HG03565 (cell line): ENCODE results near the gene HPGDS.
"Not testable (repeated sequence)": the region's sequence is repeated elsewhere in the genome, so short reads cannot be mapped to it uniquely, and the experiment has no call there.

ENCODE experiments used
- ATAC-seq: cut with Tn5 transposase; IDR thresholded peaks from one replicate; pipeline ENCODE4 v1.9.1; 2021; ENCODE audit warnings: mild to moderate bottlenecking, moderate library complexity; ENCODE audit not compliant: unreplicated experiment

Gene HPGDS

DNA sequence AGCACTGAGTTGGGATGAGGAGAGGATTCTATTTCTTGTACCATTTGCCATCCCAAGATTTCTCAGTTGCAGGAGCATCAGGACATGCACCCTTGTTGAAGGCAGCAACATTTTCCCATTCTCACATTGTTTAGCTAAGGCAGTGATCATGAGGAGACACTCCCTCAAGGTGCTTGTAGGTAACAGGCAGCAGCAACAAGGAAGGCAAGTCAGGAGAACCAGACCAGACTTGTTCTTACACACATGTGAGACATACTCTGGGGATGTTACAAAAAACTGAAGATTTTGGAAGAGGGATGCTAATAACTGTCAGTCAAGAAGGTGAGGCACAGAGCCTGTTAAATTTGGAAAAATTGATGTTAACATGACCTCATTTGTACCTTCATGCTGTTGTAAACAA is 15.5 kb upstream of the HPGDS start:
- ATAC-seq, result no peak

DNA sequence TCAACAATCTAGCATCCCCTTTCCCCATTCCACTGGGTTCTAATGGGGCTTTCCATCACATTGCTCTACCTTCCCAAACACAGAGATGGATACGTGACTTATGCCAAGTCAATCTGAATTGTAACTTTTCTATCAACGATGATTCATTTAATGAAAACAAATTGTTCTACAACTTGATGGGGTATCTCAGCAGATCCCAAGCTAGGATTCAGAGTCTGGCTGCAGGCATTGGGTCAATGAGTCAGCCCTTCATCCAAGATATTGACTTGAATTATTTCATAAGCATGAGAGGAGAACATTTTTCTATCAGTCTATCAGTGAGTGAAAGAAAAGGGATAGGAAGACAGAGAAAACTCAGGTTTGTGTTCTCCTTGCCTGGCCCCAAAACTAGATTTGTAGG is 15.0 kb upstream of the HPGDS start:
- ATAC-seq, result no peak

DNA sequence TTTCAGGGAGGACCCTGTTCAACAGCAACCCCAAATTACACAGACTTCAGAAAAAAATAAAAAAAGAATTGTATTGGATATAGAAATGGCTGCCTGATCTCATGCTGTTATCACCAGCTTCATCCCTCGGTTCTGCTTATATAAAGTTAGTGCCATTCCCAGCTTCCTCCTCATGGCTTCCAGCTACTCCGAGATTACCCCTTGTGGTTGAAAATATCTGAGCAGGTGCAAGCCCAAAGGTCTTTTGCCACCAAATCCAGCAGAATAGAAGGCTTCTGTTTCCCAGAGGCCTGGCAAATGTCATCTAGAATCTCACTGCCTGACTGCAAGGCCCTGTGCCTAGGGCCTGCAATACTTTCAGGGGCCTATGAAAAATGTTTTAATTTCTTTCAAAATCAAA is 13.8 kb upstream of the HPGDS start:
- ATAC-seq, result no peak

DNA sequence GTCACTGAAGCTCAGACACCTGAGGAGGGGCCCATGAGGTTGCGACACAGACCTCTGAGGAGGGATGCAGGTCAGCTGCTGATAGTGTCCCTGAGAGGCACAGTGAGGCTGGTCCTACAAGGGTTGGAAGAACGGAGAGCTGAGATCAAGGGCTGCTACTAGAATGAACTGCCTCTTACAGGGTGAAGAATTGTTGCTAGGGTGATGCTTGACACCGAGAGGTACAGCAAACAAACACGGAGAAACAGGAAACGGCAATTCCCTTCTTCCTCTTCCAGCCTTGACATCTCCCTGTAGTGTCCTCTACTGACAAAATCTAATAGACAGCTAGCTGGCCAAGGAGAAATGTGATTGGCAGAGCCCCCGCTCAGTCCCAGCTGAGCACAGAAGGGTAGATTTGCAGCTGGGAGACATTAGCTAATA is 11.8 kb upstream of the HPGDS start:
- no peak for ATAC-seq

DNA sequence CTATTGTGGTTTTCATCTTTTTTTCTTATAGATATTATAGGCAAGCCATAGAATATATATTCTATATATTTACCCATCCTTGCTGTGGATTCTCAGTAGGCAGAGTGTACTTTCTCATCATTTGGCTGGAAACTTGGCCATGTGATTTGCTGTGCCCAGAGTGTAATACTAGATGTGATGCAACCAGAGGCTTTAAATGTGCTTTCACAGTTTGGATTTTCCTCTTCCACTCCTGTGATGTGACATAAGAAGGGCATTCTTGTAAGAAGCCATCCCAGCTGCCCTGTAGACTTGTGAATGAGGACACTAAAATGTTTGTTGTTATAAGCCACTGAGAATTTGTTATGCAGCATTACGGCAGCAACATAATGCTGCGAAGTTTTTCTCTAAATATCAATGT is 10.4 kb upstream of the HPGDS start:
- no peak for ATAC-seq

- ATAC-seq, result no peak
Measured at GRCh38 chr4:94352163-94352562, 9.5 kb upstream of the HPGDS start.

DNA sequence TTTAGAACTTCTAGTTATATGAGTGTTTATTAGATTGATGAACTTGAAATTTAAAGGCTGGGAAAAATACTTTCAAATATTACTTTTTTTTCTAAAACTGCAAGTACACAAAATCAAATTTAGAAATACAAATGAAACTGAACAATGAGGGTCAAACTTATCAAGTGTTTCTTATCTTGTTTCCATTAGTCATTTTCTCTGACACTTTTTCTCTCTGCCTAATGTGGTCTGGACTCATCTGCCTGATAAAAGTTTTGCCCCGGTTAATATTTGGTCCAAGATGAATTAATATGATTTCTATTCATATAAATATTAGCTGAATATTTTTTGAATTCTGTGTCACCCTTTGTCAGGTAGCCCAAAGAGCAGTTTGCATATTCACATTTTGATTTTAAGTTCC is 8.7 kb upstream of the HPGDS start:
- ATAC-seq, result no peak

DNA sequence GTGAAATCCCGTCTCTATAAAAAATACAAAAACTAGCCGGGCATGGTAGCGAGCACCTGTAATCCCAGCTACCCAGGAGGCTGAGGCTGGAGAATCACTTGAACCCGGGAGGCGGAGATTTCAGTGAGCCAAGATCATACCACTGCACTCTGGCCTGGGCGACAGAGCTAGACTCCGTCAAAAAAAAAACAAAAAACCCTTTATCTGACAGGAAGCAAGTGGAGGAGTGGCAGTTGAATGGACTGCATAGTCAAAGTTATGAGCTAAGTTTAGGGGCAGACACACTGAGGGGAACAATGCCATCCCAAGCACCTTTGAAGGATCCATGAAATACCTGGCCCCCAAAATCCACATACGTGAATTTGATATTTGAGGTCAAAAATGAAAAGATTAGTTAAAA is 7.5 kb upstream of the HPGDS start:
- ATAC-seq, result no peak

DNA sequence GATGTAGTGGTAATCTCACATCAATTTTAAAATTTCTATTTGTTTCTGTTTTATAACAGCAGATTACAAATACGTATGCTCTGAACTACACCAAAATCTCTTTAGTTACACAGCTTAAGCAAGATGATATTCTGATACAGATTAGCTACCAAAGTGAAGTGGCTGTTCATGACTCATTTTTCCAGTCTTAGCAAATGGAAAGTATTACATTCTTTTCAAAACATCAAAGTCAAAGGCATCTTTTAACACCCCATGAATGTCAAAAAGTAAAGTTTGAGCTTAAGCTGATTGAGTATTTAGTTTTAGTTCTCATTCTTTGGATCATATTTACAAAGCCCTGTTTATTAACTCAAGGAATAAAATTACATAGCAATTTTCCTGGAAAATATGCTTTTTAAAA is 6.6 kb upstream of the HPGDS start:
- ATAC-seq, result no peak

DNA sequence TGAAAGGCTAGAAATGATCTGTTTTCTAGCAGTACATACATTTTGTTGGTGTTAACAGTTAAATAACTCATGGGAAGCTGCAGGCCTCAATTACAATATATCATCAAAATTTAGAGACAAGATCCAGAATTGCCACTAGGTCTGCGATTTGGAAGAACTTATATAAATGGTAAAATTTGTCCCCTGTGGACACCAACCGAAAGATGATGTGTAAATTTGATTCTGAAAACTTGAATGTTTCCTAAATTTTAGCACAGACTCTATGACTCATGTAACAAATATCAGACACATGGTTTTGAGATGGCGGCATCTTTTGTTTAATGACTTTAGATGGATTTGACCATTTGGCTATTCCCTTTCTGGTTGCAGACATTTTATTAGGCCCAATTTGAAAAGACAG is 6.0 kb upstream of the HPGDS start:
- ATAC-seq, result no peak

- ATAC-seq, result no peak
Measured at GRCh38 chr4:94346541-94346940, 3.9 kb upstream of the HPGDS start.

GRCh38 chr4:94345969-94346368 is 3.3 kb upstream of the HPGDS start:
- ATAC-seq, result no peak

- no peak for ATAC-seq
Measured at GRCh38 chr4:94345266-94345665, 2.6 kb upstream of the HPGDS start.

- ATAC-seq, result no peak
Measured at GRCh38 chr4:94344457-94344856, 1.8 kb upstream of the HPGDS start.

DNA sequence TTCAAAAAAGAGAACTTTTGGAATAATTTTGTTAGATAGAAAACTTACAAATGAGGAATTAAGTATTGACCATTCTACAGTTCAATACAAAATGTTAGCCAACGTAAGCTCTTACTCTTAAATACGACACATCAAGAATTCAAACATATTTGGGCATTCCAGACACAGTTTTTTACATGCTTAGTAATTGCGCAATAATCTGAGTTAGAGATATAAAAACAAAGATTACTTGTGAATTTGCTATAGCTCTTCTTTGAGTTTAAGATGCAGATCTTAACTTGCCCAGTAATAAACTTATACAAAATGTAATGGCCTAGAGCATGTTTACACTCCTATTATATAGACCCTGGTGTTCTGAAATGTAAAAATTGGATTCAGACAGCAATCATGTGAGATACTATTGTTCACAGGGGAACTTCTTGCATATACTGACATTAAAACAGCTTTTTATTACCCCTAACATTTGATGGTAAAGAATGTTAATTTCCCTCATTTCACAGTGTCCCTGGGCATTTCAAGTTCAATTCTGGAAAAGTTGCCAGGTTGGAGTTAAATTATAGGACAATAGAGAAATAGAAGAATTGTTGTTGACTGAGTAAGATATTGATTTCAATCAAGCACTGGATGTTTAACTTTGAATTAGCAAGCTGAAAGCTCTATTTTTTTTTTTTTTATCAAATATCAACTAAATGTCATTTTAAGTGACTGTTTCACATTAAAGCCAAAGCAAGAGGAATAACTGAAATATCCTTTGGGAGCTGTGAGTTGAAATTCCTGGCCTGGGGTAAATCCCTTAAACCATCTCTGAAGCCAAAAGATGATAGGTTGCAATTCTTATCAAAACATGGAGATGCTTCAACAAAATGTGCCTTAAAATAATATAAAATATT is 910 bp downstream of the HPGDS start:
- no peak for ATAC-seq

DNA sequence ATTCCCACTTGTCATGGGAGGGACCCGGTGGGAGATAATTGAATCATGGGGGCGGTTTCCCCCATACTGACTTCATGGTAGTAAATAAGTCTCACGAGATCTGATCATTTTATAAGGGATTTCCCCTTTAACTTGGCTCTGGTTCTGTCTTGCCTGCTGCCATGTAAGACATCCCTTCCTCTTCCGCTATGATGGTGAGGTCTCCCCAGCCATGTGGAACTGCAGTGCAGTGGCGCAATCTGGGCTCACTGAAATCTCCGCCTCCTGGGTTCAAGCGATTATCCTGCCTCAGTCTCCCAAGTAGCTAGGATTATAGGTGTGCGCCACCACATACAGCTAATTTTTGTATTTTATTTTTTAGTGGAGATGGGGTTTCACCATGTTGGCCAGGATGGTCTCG is 2.9 kb downstream of the HPGDS start:
- no peak for ATAC-seq

- peak; percentile 90 for ATAC-seq
Measured at GRCh38 chr4:94338681-94339351, 3.8 kb downstream of the HPGDS start.

DNA sequence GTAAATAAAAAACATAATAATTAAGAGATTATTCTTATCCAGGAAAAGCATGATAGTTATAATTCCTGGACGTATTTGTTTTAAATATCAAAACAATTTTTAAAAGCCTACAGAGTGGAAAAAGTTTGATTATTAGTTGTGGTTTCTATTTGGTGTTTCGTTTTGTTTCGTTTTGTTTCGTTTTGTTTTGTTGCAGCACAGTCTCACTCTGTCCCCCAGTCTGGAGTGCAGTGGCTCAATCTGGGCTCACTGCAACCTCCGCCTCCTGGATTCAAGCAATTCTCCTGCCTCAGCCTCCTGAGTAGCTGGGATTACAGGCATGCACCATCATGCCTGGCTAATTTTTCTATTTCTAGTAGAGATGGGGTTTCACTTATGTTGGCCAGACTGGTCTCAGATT is 5.8 kb downstream of the HPGDS start:
- ATAC-seq, result not testable (repeated sequence)

DNA sequence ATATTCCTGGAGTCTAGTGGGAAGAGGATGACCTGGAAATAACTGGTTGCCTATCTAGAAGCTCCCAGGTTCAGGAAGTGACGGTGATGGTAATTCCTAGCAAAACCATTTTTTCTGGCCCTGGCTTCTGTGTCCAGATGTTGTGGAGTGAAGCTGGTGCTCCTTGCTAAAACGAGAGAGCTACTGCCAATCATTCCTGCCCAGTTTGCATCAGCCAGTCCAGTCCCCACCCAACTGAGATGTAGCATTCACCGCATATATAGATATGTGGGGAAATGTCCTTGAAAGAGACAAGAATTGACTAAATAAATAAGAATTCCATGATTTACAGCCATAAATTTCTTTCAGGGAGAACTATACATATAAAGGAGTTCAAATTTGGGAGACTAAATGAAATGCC is 6.3 kb downstream of the HPGDS start:
- ATAC-seq, result no peak

DNA sequence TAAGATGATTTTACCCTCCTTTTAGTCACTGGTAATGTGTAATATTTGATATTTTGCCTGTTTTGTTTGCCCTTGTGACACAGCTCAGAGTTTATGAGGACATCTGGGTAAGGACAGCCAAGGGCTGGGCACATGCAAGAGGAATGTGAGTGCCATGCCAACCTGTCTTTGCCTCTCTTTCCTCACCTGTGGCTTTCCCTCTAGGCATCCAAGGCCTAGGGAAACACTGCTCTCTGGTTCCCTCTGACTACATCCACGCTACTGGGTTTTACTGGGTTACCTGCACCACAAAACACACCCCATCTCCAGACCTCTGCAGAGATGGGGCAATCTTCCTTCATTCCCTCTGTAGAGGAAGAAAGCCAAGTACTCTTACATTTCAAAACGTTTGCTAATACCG is 7.7 kb downstream of the HPGDS start:
- ATAC-seq, result no peak

DNA sequence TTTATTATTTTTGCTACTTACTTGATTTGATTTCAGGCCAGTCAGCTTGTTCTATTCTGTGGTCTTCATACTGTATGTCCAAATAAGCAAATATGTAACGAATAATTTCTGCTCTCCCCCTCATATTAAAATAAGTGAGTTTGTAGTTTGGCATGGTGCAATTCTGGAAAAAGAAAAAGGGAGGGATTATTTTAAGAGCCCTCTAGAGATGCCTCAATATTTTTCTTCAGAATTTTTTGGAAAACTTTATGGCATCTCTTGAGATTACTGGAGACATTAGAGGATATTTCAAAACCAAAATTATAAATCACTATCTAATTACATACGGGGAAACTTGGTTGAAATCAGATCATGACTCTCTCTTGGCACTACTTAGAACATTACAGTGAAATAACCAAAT is 8.2 kb downstream of the HPGDS start:
- ATAC-seq, result no peak

DNA sequence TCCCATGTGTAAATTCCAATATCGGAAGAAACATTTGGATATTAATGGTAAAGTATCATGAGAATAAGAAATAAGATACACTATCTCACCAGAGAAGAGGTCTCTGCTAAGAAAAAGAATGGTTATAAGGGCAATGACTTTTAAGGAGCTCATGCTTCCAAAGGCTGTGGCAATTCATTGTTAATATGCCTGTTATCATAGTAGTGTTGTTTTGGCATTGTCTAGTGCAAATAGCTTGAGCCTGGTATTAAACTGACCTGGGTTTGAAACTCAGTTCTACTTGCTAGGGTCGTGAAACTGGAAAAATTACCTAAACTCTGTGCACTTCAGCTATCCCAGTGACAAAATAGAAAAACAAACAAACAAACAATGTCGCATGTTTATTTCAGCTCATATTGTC is 8.8 kb downstream of the HPGDS start:
- no peak for ATAC-seq
